Nephron (organoid): Measurements from ENCODE around the gene ASPG.

ENCODE experiments used
- H3K27ac Mint-ChIP-seq, 3 experiments: 2 replicates each; pipeline ENCODE4 v1.8.0; 2020; ENCODE audit warnings: mixed read lengths in 3 of 3, mild to moderate bottlenecking in 2 of 3, moderate library complexity in 1 of 3
- H3K27me3 Mint-ChIP-seq: 2 replicates; pipeline ENCODE4 v1.8.0; 2021; ENCODE audit warnings: low read depth, mild to moderate bottlenecking, moderate library complexity, mixed read lengths
- H3K36me3 Mint-ChIP-seq: 2 replicates; pipeline ENCODE4 v1.8.0; 2020; ENCODE audit warnings: low read depth, mixed read lengths
- H3K4me1 Mint-ChIP-seq: 2 replicates; pipeline ENCODE4 v1.8.0; 2020; ENCODE audit warnings: mixed read lengths
- H3K4me3 Mint-ChIP-seq, 3 experiments: 2 replicates each; pipeline ENCODE4 v1.8.0; 2020; ENCODE audit warnings: mild to moderate bottlenecking in 3 of 3, mixed read lengths in 3 of 3, moderate library complexity in 2 of 3
- H3K9me3 Mint-ChIP-seq: 2 replicates; pipeline ENCODE4 v1.8.0; 2020; ENCODE audit warnings: mixed read lengths
- TF ChIP-seq, protein P1 (sequence below), 3 experiments: fragments of 200-600 bp; sonication (generic); IDR thresholded peaks; one replicate each; pipeline ENCODE4 v1.5.0; 2021; ENCODE audit warnings: antibody characterized with exemption in 3 of 3; ENCODE audit not compliant: unreplicated experiment in 3 of 3

Gene ASPG

DNA sequence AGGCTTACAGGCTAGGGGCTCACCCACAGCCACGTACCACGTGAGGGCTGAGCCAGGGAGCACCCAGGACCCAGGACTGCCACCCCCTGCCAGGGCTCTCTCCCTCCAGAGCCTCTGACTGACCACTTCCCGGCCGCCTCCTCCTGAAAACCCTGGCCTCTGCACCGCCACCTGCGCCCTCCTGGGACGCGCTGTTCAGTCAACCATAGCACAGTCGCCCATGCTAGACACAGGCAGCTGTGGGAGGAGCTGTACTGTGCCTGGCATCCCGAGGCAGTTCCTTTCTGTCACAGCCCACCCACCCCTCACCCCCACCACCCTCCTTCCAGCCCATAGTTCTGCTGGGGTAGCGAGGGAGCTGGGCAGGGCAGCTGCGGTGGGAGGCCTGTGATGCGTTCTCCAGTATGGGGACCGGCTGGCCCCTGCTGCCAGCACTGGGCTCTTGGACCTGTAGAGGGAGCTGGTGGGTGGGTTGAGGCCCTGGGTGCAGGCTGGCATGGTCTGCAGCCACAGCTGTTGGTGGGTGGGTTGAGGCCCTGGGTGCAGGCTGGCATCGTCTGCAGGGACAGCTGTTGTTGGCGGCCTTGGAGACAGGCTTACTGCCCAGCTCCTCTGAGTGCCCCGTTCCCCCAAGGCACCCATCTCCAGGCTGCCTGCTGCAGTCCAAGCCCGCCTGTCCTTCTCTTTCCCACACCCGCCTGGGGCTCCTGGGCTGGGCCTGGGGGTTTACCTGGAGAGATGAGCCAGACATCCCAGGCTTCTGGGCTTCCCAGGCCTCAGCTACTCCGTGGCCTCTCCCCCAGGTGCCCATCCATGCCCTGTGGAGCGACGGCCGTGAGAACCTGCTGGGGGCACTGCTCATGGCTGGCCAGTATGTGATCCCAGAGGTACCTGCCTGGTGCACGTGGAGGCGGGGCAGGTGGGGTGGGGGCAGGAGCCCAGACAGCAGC is 11.5 kb downstream of the ASPG start:
- TF ChIP-seq, protein P1, sequence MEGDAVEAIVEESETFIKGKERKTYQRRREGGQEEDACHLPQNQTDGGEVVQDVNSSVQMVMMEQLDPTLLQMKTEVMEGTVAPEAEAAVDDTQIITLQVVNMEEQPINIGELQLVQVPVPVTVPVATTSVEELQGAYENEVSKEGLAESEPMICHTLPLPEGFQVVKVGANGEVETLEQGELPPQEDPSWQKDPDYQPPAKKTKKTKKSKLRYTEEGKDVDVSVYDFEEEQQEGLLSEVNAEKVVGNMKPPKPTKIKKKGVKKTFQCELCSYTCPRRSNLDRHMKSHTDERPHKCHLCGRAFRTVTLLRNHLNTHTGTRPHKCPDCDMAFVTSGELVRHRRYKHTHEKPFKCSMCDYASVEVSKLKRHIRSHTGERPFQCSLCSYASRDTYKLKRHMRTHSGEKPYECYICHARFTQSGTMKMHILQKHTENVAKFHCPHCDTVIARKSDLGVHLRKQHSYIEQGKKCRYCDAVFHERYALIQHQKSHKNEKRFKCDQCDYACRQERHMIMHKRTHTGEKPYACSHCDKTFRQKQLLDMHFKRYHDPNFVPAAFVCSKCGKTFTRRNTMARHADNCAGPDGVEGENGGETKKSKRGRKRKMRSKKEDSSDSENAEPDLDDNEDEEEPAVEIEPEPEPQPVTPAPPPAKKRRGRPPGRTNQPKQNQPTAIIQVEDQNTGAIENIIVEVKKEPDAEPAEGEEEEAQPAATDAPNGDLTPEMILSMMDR (IDR thresholded peaks at IDR 0.05; ENCODE audit: unreplicated experiment in 3 of 3) = peak in 1 of 3 experiments; percentile 18
- no peak overlapping the region for H3K4me3 Mint-ChIP-seq
- peaks cover 4% of the 10 kb centered on the region for H3K27me3 Mint-ChIP-seq
- no peaks in the 10 kb centered on the region for H3K4me1 Mint-ChIP-seq
- no peaks in the 10 kb centered on the region for H3K9me3 Mint-ChIP-seq
- no peak overlapping the region for H3K27ac Mint-ChIP-seq
- H3K36me3 Mint-ChIP-seq = no peaks in the 10 kb centered on the region

DNA sequence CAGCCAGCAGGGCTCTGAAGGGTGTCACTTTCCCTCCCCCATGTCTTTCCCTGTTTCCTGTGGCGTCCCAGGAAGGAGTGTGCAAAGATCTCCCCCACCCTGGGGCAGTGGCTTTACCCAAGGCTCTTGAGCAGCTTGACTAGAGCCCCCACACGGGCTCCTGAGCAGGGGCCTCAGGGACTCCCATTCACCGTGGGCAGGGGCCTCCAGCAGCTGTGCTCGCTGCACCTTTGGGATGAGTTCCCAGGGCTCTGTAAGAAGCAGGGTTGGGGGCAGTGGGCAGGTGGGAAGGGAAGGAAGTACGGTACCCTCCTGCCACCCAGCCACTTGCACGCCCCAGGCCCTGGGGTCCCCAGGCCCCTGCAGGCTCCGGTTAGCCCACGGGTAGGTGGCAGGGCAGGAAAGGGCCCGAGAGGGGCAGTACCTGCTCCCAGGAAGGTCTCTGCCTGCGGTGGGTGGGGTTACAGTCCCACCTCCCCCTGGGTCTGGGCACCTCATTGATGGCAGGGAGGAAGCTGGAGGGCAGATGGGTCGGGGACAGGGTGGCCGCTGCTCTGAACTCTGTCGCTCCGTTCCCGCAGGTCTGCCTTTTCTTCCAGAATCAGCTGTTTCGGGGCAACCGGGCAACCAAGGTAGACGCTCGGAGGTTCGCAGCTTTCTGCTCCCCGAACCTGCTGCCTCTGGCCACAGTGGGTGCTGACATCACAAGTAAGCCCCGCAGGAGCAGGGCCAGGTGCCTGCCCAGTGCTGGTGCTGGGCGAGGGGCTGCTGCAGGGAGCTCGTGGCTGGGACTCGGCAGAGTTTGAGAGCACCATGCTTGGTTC is 13.0 kb downstream of the ASPG start:
- Mint-ChIP-seq H3K36me3 (no peaks in the 10 kb centered on the region), H3K4me1 (no peaks in the 10 kb centered on the region), H3K27ac (no peak overlapping the region), H3K4me3 (no peak overlapping the region), H3K9me3 (no peaks in the 10 kb centered on the region), H3K27me3 (peaks cover 4% of the 10 kb centered on the region)
- TF ChIP-seq, protein P1 (IDR thresholded peaks at IDR 0.05; ENCODE audit: unreplicated experiment in 3 of 3) = no peak

DNA sequence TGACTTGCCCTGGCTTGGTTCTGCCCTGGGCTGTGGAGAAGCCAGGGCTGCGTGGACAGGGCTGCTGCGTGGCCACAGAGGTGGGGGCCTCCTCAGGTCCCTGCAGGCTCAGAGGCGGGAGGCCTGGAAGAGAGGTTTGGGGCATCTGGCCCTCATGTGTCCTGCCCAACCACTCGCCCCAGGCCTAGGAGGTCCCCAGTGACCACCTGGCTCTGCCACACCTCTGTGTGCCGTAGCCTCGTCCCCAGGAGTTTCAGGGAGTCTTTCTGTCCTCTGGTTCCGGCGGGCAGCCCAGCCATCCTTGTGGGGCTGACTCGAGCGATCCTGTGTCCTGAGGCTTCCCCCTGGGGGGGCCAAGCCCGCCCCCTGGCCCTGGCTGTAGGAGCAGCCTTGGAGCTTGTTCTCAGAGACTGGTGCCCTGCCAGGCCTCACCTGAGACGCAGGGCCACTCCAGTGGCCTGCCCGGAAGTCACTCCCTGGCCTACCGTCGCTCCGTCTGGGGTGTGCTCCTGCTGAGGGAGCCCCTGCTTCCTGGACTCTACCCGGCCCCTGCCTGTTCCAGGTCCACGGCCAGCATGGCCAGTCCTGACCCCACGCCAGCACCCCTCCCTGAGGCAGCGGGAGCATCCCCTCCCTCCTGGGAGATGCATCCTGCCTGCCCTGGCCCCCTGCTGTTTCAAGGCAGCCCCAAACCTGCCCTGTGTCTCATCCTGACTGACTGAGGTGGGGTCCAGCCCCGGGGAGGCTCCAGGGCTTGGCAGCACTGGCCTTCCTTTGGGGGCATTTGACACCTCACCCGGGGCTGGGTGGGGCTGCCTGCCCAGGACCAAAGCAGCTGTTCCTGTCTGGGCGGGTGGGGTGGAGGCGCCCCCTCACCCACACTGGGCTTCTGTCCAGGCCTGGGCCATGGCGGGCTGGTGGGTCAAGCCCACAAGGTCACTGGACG is 13.9 kb downstream of the ASPG start:
- H3K27me3 Mint-ChIP-seq = peaks cover 2% of the 10 kb centered on the region
- no peak overlapping the region for H3K27ac Mint-ChIP-seq
- no peak overlapping the region for H3K4me3 Mint-ChIP-seq
- TF ChIP-seq, protein P1 (IDR thresholded peaks at IDR 0.05; ENCODE audit: unreplicated experiment in 3 of 3) = no peak
- H3K4me1 Mint-ChIP-seq = no peaks in the 10 kb centered on the region
- no peaks in the 10 kb centered on the region for H3K36me3 Mint-ChIP-seq
- H3K9me3 Mint-ChIP-seq = no peaks in the 10 kb centered on the region

DNA sequence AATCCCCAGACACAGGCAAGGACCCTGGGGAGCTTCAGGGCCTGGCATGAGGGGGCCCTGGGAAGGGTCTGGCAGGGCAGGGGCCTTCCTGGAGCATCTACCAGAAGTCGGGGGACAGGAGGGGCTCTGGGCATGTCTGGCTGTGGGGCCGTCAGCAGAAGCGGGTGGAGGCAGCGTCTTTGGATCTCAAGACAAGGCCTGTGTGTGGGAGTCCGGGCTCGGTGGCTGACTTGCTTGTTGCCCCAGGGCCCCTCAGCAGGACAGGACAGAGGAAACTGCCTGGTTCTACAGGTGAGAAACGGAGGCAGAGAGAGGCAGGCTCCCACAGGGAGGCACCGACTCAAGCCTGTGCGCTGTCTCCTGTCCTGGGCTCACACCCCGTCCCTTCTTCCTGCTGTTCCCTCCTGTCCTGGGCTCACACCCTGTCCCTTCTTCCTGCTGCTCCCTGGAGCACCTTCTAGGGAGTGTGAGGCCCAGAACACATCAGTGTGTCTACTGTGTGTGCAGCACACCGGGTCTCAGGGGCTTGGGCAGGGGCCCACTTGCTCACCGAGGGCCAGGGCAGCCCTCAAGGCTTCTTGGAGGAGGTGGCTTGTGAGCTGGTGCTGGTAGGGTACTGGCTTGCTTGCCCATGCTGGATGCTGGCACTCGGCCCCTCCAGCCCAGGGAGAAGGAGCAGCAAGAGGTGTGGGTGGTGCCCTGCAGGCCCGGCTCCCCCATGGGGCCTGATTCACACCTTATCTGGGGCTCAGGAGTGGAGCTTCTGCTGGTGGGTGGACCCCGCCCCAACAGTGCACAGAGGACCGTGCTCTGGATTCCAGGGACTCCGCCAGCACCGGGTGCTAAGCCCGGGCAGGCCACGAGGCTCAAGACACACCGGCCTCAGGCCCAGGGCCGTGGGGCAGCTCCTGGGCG is 14.9 kb downstream of the ASPG start:
- Mint-ChIP-seq H3K36me3 (no peaks in the 10 kb centered on the region), H3K9me3 (no peaks in the 10 kb centered on the region), H3K27ac (no peak overlapping the region), H3K4me1 (no peaks in the 10 kb centered on the region), H3K27me3 (no peaks in the 10 kb centered on the region), H3K4me3 (no peak overlapping the region)
- TF ChIP-seq, protein P1 (IDR thresholded peaks at IDR 0.05; ENCODE audit: unreplicated experiment in 3 of 3) = no peak
